Measurements from ENCODE around the gene PLBD2.

- TF ChIP-seq CTCF (IDR thresholded peaks at IDR 0.05) = no peak
- TF ChIP-seq POLR2A (IDR thresholded peaks at IDR 0.05) = no peak
Measured at GRCh38 chr12:113396200-113396599, 37.8 kb downstream of the PLBD2 start.
